Esophagus squamous epithelium (tissue), 5 donors: ENCODE measurements around the gene CHCHD1. TPM values are rescaled to one million over a fixed set of nuclear protein-coding genes. Genes with fewer than 3 reads are reported as not detected.

Source experiments
- DNase-seq: peaks from one replicate; lab custom pipeline; 2025; lab: John Stamatoyannopoulos, UW
- H3K27ac ChIP-seq, 4 donors: fragments of 200-600 bp; sonication (generic); one replicate each; pipeline ENCODE4 v1.5.1; 2016 to 2019; ENCODE audit warnings: mild to moderate bottlenecking in 1 of 4
- H3K27me3 ChIP-seq, 4 donors: fragments of 200-600 bp; sonication (generic); 1 replicate in 3 of 4; 2 replicates in 1 of 4; pipeline versions ENCODE4 v1.5.1 to v1.6.0; 2017 to 2021; ENCODE audit warnings: antibody characterized with exemption in 1 of 4
- H3K36me3 ChIP-seq, 3 donors: fragments of 200-600 bp; sonication (generic); one replicate each; pipeline ENCODE4 v1.5.1; 2016 to 2019
- H3K4me1 ChIP-seq, 3 donors: fragments of 200-600 bp; sonication (generic); one replicate each; pipeline ENCODE4 v1.5.1; 2017 to 2019
- H3K4me3 ChIP-seq, 4 donors: fragments of 200-600 bp; sonication (generic); 1 replicate in 3 of 4; 2 replicates in 1 of 4; pipeline ENCODE4 v1.5.1; 2016 to 2019; ENCODE audit warnings: mild to moderate bottlenecking in 2 of 4, moderate library complexity in 1 of 4
- H3K9me3 ChIP-seq, 3 donors: fragments of 200-600 bp; sonication (generic); one replicate each; pipeline ENCODE4 v1.5.1; 2016 to 2019
- CTCF ChIP-seq, 6 experiments: fragments of 450-650 bp in 4 of 6; fragments of 200-600 bp in 2 of 6; sonication (generic) in 2 of 6; IDR thresholded peaks; one replicate each; pipeline ENCODE4 v1.5.1; 2016 to 2019; ENCODE audit warnings: antibody characterized with exemption in 6 of 6, mild to moderate bottlenecking in 4 of 6, moderate library complexity in 4 of 6
- POLR2A ChIP-seq, 4 donors: fragments of 450-650 bp; IDR thresholded peaks; one replicate each; pipeline ENCODE4 v1.6.1; 2017; ENCODE audit warnings: antibody characterized with exemption in 4 of 4, mild to moderate bottlenecking in 4 of 4, moderate library complexity in 3 of 4
- WGBS, 2 donors: methylation state at CpG; one replicate each; pipeline ENCODE4 v1.1.5; 2018; 5-methylcytosine and 5-hydroxymethylcytosine counted together
- intact Hi-C: fragments of 100-400 bp; cut with DNase I; formaldehyde crosslinking; loops from one replicate; pipeline ENCODE4 v1.15.0; 2022
- total RNA-seq, 4 donors: library from RNA; depleted of rRNA; stranded (reverse); fragments of >200 nt; gene quantifications; one replicate each; pipeline ENCODE4 v1.1.0, GENCODE V29; 2016
- donor health status: DM: yes; HTN: yes; CAD: no.

CHCHD1 gene
- total RNA-seq, result 10 to 100 TPM; 21.4 to 41.1 (median 32.8) TPM

- Histone ChIP-seq H3K36me3 (peaks cover 0 to 32% (median 12%) of the 10 kb centered on the region in 3 donors), H3K4me3 (peak within 1 kb of the TSS; percentile 59 to 81 (median 78)), H3K27ac (peak within 1 kb of the TSS; percentile 90 to 95 (median 92)), H3K4me1 (peaks cover 30 to 61% (median 34%) of the 10 kb centered on the region in 3 donors), H3K9me3 (no peaks in the 10 kb centered on the region), H3K27me3 (no peaks in the 10 kb centered on the region)
- TF ChIP-seq CTCF (IDR thresholded peaks at IDR 0.05) (peak in 1 of 6 experiments; percentile 3), POLR2A (IDR thresholded peaks at IDR 0.05) (peak in 2 of 4 donors; percentile 68 to 69)
- peak; percentile 45 for DNase-seq
- intact Hi-C loops, result no loop called here
- WGBS, 2 donors, result 1% methylated on average over 12 to 22 of the region's 57 CpGs
Observed at GRCh38 chr10:73781879-73782748, at the start of gene CHCHD1. TSS of gene CHCHD1 (plus strand) at chr10:73782048. CDS start at chr10:73782076, 28 bp downstream.

GRCh38 chr10:73732426-73732825, 49.4 kb upstream of the CHCHD1 start:
- H3K4me3 ChIP-seq, result no peak overlapping the region
- intact Hi-C loops, result no loop called here
- no peak for DNase-seq
- no peak overlapping the region for H3K27ac ChIP-seq
- H3K36me3 ChIP-seq, result peaks cover 0 to 62% (median 5%) of the 10 kb centered on the region in 3 donors
- H3K27me3 ChIP-seq, result no peaks in the 10 kb centered on the region
- peaks cover 0 to 57% (median 18%) of the 10 kb centered on the region in 3 donors for H3K4me1 ChIP-seq
- TF ChIP-seq CTCF (IDR thresholded peaks at IDR 0.05), result no peak
- no peak for TF ChIP-seq POLR2A (IDR thresholded peaks at IDR 0.05)
- WGBS, 2 donors, result 92 to 97% methylated on average over 5 to 9 of the region's 20 CpGs
- no peaks in the 10 kb centered on the region for H3K9me3 ChIP-seq

GRCh38 chr10:73732931-73733623, 48.8 kb upstream of the CHCHD1 start:
- Histone ChIP-seq H3K27me3 (no peaks in the 10 kb centered on the region), H3K9me3 (no peaks in the 10 kb centered on the region), H3K27ac (no peak overlapping the region), H3K4me3 (no peak overlapping the region), H3K36me3 (peaks cover 0 to 63% (median 5%) of the 10 kb centered on the region in 3 donors), H3K4me1 (peaks cover 0 to 57% (median 18%) of the 10 kb centered on the region in 3 donors)
- WGBS, 2 donors, result 85 to 90% methylated on average over 7 to 11 of the region's 84 CpGs
- TF ChIP-seq CTCF (IDR thresholded peaks at IDR 0.05) (no peak), POLR2A (IDR thresholded peaks at IDR 0.05) (no peak)
- intact Hi-C loops, result no loop called here
- no peak for DNase-seq

GRCh38 chr10:73734028-73734720, 47.7 kb upstream of the CHCHD1 start:
- peaks cover 0 to 48% (median 16%) of the 10 kb centered on the region in 3 donors for H3K4me1 ChIP-seq
- H3K27ac ChIP-seq, result no peak overlapping the region
- no peaks in the 10 kb centered on the region for H3K9me3 ChIP-seq
- no peaks in the 10 kb centered on the region for H3K27me3 ChIP-seq
- peaks cover 0 to 62% (median 5%) of the 10 kb centered on the region in 3 donors for H3K36me3 ChIP-seq
- WGBS, 2 donors, result 70 to 84% methylated on average over 4 of the region's 16 CpGs
- TF ChIP-seq POLR2A (IDR thresholded peaks at IDR 0.05) (no peak), CTCF (IDR thresholded peaks at IDR 0.05) (no peak)
- H3K4me3 ChIP-seq, result no peak overlapping the region
- no peak for DNase-seq
- intact Hi-C loops, result no loop called here
